ENCODE measurements around the gene ATP11A. TPM values are rescaled to one million over a fixed set of nuclear protein-coding genes. Genes with fewer than 3 reads are reported as not detected.

Gene ATP11A
- total RNA-seq, 1 donor from 2014 or later, result 6.1 TPM

- FAIRE-seq (no peak), DNase-seq (ENCODE audit: low read depth) (no peak)
- no peaks in the 10 kb centered on the region for H3K27me3 ChIP-seq (ENCODE audit: control insufficient read depth, insufficient read depth, low read length)
- no peak overlapping the region for H3K4me3 ChIP-seq (ENCODE audit: low read depth, low read length)
- peaks cover 1% of the 10 kb centered on the region for H3K36me3 ChIP-seq (ENCODE audit: control insufficient read depth, insufficient read depth, low read length)
- no peak for TF ChIP-seq CTCF (IDR thresholded peaks at IDR 0.05; ENCODE audit: insufficient read depth, low read length, severe bottlenecking)
Observed at GRCh38 chr13:112818040-112818697, 128.3 kb downstream of the ATP11A start.

GRCh38 chr13:112818698-112819045 is 128.8 kb downstream of the ATP11A start:
- TF ChIP-seq CTCF (IDR thresholded peaks at IDR 0.05; ENCODE audit: insufficient read depth, low read length, severe bottlenecking), result no peak
- H3K4me3 ChIP-seq (ENCODE audit: low read depth, low read length), result no peak overlapping the region
- no peak for FAIRE-seq
- peaks cover 1% of the 10 kb centered on the region for H3K36me3 ChIP-seq (ENCODE audit: control insufficient read depth, insufficient read depth, low read length)
- H3K27me3 ChIP-seq (ENCODE audit: control insufficient read depth, insufficient read depth, low read length), result no peaks in the 10 kb centered on the region
- no peak for DNase-seq (ENCODE audit: low read depth)

GRCh38 chr13:112819111-112819510 is 129.3 kb downstream of the ATP11A start:
- H3K4me3 ChIP-seq (ENCODE audit: low read depth, low read length), result no peak overlapping the region
- H3K27me3 ChIP-seq (ENCODE audit: control insufficient read depth, insufficient read depth, low read length), result no peaks in the 10 kb centered on the region
- peaks cover 1% of the 10 kb centered on the region for H3K36me3 ChIP-seq (ENCODE audit: control insufficient read depth, insufficient read depth, low read length)
- no peak for TF ChIP-seq CTCF (IDR thresholded peaks at IDR 0.05; ENCODE audit: insufficient read depth, low read length, severe bottlenecking)
- FAIRE-seq (no peak), DNase-seq (ENCODE audit: low read depth) (no peak)

GRCh38 chr13:112819816-112820215 is 130.0 kb downstream of the ATP11A start:
- no peak for TF ChIP-seq CTCF (IDR thresholded peaks at IDR 0.05; ENCODE audit: insufficient read depth, low read length, severe bottlenecking)
- DNase-seq (ENCODE audit: low read depth) (no peak), FAIRE-seq (no peak)
- Histone ChIP-seq H3K36me3 (ENCODE audit: control insufficient read depth, insufficient read depth, low read length) (peaks cover 1% of the 10 kb centered on the region), H3K27me3 (ENCODE audit: control insufficient read depth, insufficient read depth, low read length) (no peaks in the 10 kb centered on the region), H3K4me3 (ENCODE audit: low read depth, low read length) (no peak overlapping the region)

- no peak for TF ChIP-seq CTCF (IDR thresholded peaks at IDR 0.05; ENCODE audit: insufficient read depth, low read length, severe bottlenecking)
- peaks cover 1% of the 10 kb centered on the region for H3K36me3 ChIP-seq (ENCODE audit: control insufficient read depth, insufficient read depth, low read length)
- DNase-seq (ENCODE audit: low read depth) (no peak), FAIRE-seq (no peak)
- no peak overlapping the region for H3K4me3 ChIP-seq (ENCODE audit: low read depth, low read length)
- no peaks in the 10 kb centered on the region for H3K27me3 ChIP-seq (ENCODE audit: control insufficient read depth, insufficient read depth, low read length)
Observed at GRCh38 chr13:112820318-112820717, 130.5 kb downstream of the ATP11A start.
